HG03097 (cell line): ENCODE data around the gene GAS2L1.
"Not testable (repeated sequence)": the region's sequence is repeated elsewhere in the genome, so short reads cannot be mapped to it uniquely, and the experiment has no call there.

Experiments
- ATAC-seq: cut with Tn5 transposase; IDR thresholded peaks from one replicate; pipeline ENCODE4 v1.9.1; 2021; ENCODE audit not compliant: unreplicated experiment, low FRiP score

GAS2L1 gene

DNA sequence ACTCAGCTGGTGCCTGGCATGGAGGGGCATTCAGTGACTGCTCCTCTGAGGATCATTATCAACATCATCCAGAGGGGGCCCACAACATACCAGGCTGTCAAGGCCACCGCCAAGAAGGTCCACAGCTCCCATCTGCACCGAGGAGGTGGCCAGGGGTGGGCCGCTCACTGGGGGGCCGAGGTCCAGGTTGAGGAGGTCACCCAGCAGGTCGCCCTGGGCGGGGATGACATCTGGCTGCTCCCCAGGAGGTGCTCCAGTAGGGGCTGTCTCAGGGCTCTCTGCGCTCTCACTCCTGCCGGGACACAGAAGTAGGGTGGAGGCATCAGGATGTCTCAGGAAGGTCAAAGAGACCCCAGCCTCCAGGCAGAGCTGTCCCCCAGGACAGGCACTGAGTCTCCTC, 34.1 kb downstream of the GAS2L1 start:
- ATAC-seq = no peak

DNA sequence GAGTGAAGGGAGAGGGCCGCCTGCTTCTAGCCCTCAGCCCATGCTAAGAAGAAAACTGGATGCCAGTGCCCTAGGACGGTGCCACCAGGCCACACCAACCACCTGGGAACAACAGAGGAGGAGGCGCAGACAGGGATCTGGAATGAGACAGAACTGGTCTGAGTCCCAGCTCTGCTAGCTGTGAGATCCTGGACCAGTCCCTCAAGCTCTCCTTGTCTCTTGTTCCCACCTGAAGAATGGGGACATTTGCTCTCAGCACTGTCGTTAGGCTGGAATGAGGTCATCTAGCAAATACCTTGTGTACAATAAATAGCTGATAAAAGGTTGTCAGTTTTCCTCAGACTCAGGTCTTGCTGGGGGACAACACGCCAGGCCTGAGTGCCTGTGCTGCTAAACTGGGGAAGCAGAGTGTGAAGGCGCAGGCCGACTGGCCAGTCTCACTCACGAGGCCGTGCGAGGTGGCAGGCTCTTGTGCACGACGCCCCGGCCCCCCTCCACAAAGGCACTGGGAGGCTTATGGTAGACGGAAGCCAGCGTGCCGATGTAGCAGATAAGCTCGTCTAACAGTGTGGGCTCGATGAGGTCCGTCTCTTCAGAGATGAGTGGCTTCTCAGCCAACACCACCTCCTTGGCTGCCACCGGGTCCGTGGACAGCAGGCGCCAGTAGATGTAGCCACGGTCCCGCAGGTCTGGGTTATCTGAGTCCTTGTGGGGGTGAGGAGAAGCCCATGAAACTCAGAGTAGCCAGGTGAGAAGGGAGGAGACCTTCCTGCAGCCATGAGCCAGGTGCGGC, 34.8 kb downstream of the GAS2L1 start:
- ATAC-seq = no peak

DNA sequence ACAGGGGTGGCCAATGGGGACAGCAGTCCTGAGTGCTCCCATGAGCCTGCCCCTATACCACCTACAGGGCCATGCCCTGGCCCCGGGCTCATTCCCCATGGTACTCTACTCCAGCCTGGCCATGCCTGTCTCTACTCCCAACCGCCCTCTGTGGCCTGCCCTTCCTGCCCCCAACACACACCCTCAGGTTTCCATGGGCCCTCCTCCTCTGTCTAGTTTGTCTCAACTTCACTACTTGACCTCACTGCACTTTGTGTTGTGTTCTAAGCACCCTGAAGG, 35.3 kb downstream of the GAS2L1 start:
- ATAC-seq = no peak

DNA sequence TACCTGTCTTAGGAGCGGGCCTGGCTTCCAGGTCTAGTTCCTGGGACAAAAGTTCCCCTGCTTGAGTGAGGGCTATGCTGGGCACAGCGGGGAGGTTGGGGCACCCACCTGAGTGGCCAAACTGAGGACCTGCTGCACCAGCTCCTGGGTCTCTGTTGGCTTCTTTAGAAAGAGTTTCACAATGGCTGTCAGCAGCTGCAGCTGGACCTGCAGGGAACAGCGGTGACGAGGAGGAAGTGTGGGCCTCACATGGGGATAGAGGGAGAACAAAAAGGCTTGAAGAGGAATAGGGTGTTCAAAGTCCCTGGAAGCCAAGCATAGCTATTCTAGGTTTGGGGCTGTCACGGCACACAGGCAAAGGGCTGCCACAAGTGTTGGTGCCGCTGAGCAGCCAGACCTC, 35.7 kb downstream of the GAS2L1 start:
- no peak for ATAC-seq

DNA sequence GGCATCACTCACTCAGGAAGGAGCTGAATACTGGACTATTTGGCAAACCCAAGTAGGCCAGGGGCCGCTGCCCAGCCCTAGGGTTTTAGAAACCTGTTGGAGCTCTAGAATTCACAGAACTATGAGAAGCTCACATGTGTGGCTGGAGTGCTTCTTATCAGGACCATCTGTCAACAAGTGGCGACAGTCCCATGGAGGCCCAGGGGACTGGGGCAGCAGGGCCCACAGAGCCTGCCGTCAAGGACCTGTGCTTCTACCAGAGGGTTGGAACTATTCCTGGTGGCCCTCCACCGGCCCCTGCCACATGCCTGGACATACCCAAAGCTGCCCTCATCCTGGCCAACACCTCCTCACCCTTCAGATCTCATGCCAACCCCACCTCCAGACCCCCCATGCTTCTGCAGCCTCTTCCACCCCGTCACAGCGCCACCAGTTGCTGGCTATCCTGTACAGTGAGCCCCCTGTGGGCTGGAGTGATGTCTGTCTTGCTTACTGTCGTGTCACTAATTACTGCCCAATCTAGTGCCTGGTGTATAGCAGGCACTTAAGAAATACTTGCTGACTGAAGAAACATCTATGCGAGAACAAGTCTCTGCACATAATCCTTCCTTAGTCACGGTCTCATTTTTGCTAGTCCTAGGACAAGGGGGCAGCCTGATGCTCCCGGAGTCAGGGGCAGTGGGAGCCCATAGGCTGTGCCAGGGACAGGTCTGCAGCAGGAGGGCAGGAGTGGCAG, 36.3 kb downstream of the GAS2L1 start:
- no peak for ATAC-seq

DNA sequence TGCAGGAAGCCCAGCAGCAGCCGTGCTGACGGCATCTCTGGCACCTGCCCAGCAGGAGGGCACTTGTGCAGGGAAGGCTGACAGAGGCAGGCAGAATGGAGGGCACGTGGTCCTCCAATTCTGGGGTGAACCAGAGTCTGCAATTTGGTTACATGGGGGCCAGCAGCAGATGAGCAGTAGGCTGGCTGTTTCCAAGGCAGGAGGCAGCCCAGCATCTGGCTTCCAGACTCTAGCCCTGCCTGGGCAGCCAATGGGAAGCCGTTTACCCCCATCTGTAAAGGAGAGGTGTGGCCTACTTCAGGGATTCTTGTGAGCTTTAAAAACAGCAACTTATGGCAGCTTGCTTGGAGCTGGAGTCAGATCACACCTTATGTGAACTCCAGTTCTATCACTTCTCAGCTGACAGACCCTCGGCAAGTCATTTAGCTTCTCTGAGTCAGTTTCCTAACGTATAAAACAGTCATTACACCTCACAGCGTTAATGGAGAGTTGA, 36.9 kb downstream of the GAS2L1 start:
- no peak for ATAC-seq

DNA sequence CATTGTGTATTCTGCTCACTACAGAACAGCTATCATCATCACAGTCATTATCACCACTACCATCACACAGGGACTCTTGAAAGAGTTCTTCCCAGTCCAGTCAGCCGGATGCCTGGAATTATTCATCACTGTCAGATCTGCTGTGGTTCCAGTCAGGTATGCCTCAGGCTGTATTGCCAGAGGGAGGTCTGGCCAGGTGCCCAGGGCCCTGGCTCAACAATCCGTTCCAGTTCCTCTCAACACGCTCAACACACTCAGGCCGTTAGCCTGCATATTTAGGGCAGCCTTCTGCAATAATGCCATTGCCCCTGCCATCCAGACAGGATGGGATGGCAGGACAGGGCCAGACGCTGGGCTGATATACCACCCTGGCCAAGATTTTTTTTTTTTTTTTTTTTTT, 37.7 kb downstream of the GAS2L1 start:
- ATAC-seq = no peak

DNA sequence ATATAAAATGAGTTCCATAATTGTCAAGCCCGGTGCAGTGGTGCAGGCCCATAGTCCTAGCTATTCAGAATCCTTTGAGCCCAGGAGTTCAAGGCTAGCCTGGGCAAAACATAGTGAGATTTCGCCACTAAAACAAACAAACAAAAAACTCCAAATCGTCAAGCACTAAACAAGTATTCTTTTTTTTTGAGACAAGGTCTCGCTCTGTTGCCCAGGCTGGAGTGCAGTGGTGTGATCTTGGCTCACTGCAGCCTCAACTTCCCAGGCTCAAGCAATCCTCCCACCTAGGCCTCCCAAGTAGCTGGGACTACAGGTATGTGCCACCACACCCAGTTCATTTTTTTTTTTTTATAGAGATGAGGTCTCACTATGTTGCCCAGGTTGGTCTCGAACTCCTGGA, 38.4 kb downstream of the GAS2L1 start:
- not testable (repeated sequence) for ATAC-seq

DNA sequence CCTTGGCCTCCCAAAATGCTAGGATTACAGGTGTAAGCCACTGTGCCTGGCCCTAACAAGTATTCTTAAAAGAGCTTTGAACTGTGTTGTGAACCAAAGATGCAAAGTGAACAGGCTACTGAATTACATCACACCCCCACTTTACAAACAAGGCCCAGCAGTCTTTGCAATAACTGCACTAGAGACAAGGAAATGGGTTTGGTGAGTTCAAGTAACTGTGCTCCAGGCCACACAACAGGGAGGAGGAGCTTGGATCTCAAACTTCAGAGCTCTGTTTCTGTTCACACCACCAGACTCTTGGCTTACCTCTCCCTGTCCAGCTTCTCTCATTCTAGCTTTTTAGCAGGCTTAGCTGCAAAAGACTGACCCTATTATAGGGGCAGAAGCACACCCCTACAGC, 39.5 kb downstream of the GAS2L1 start:
- no peak for ATAC-seq

DNA sequence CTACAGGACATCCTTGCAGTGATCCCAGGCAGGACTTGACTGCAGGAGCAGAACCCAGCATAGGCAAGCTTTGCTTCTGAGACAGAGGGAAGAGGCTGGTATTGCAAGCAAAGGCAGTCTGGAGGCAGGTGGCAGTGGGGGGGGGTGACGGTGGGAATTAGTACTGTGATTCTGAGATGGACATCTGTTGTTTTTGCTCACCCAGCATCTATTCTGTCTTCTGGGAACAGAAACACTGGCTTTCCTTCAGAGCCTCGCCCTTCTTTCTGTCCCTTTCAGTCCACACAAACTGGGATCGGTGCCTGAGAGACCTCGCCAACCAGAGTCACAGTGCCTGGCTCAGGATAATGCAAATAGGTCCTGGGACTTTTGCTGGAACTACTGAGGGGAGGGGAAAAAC, 40.2 kb downstream of the GAS2L1 start:
- ATAC-seq = no peak

DNA sequence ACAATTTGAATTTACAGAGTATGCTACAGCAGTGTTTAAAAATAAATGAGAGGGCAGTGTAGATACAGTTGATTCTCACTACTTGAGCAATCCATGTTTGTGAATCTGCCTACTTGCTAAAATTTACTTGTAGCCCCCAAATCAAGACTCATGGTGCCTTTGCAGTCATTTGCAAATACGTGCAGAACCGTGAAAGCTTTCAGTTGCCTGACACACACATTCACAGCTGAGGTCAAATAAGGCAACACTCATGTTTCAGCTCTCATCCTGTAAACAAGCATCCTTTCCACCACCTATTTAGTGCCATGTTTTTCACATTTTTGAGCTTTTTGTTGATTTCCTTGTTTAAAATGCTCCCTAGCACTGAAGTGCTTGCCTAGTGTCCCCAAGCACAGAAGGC, 41.6 kb downstream of the GAS2L1 start:
- no peak for ATAC-seq

DNA sequence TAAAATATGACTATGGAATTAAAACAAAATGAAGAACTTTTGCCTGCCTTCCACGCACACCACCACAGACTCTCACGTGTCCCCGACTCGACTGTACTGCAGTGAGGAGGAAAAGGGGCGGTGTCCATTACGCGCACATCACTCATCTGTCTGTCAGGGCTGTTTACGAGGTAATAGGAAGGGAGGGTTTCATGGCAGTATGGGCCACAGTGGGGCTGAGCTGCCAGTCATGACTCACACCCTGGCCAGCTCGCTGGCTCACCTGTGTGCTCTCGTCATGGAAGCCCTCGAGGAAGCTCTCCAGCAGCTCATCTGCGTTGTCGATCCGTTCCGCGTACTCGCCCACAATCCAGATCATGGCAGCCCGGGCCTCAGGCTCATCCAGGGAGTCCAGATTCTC, 42.5 kb downstream of the GAS2L1 start:
- ATAC-seq = no peak

DNA sequence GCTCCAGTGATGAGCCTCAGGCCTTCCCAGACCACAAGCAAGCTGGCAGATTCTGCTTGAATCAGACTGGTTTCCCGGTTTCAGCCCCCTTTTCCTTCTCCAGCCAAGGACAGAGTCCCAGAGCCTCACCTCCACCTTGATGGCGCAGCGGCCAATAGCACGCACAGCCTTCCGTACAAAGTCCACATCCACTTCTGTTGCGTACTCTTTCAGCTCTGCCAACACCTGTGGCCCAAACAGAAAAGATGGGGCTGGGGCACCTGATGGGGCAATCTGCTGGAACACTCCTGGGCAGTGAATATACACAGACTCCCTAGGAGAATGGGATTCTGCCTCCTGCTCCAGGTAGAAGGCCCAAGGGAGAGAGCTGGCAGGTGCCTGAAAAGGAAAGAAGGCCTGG, 44.6 kb downstream of the GAS2L1 start:
- no peak for ATAC-seq

DNA sequence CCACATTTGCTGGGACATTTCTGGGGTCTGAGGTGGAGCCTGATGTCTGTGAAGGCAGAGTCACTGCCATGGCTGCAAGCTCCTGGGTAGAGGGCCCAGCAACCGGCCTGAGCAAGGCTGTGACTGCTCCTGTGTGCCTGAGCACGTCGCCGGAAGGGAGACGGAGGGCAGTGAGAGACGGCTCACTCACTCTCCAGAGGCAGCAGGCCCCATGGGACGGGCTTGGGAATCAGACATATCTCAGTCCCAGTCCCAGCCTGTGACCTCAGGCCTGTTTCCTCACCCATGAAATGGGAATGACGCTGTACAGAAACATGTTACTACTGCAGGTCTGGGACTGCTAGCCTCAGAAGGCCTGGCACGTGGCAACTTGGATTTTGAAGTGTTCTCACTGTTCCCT, 45.4 kb downstream of the GAS2L1 start:
- no peak for ATAC-seq

DNA sequence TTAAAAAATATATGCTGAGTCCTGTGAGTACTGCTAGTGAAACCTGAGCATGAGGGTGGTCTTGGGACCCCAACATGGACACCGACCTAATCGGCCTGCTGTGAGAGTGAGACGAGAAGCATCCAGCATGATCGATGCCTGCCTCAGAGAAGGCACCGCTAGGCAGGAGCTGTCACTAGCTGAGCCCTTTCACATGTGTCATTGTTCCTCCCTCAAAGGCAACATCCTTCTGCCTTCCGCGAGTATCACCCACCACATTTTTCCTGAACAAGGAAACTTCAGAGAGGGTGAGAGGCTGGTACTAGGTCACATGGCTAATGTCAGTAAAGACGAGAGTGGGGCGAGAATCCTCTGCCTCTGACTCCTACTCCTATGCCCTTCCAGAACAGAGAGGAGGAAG, 46.3 kb downstream of the GAS2L1 start:
- ATAC-seq = no peak

DNA sequence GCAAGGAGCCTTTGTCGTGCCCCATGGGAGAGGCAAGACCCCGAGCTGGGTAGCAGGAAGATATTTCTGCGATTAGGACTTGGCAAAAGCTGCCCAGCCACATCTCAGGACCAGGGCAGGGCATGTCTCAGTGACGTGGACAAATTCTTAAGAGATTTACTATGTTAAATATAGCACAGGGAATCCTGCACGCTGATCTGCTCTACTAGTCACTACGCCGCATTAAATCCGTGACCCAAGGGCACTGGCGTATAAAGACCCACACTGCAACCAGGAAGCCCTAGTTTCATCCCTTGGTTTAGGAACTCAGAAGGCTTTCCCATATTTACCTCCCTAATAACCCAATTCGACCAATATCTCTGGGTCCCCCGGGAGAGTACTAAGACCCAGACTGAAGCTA, 46.8 kb downstream of the GAS2L1 start:
- no peak for ATAC-seq

DNA sequence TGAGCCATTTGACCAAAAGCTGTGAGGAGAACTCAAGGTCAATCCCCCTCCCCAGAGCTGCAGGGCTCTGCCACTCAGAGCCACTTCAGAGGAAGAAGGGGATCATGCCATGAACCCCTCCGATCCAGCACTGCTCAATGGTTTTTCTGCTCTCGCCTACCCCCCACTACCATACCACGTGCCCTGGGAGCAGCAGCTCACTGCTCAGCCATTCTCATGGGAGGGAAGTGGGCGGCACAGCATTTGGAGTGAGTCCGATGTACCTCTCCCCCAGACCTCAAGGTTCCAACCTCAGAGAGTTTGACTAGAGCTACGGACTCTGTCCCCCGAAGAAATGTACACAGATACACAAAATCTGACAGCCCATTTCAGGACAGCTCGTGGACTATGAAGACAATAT, 47.4 kb downstream of the GAS2L1 start:
- ATAC-seq = no peak

DNA sequence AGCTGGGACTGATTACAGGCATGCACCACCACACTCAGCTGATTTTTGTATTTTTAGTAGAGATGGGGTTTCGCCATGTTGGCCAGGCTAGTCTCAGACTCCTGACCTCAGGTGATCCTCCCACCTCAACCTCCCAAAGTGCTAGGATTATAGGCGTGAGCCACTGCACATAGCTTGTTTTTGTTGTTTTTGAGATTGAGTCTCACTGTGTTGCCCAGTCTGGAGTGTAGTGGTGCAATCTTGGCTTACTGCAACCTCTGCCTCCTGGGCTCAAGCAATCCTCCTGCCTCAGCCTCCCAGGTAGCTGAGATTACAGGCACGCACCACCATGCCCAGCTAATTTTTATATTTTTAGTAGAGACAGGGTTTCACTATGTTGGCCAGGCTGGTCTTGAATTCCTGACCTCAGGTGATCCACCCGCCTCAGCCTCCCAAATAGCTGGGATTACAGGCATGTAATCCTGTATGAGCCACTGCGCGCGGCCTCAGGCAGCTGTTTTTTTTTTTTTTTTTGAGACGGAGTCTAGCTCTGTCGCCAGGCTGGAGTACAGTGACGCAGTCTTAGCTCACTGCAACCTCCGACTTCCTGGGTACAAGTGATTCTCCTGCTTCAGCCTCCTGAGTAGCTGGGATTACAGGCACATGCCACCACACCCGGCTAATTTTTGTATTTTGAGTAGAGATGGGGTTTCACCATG, 50.9 kb downstream of the GAS2L1 start:
- ATAC-seq = not testable (repeated sequence)

DNA sequence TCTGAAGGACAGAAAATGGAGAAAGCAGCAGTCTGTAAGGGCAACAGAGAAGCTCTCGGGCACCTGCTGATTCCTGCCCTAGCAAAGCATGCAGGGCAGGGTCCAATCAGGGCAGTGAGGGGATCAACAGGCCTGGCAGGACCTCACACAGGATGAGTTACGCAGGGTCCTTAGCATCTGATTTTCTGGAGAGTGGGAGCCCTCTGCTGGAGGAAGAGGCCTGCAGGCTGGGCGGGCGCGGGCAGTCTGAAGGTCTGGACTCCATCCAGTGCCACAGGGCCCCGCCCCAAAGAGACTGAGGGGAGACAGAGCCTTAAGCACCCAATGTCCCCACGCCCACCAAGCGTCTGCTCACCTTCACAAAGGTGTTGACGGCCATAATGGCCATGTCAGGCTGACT, 53.0 kb downstream of the GAS2L1 start:
- ATAC-seq = no peak
